Measurements from ENCODE around the gene TAS2R41. TPM values are rescaled to one million over a fixed set of nuclear protein-coding genes. Genes with fewer than 3 reads are reported as not detected.

TAS2R41 gene
- total RNA-seq, 1 experiment from 2014 or later: not detected

- Histone ChIP-seq H3K27me3 (replicated peaks; ENCODE audit: insufficient read depth, low read depth, low read length, poor library complexity) (peaks cover 3% of the 10 kb centered on the region), H3K9me3 (ENCODE audit: low read depth, low read length, poor library complexity, severe bottlenecking) (no peaks in the 10 kb centered on the region), H3K36me3 (ENCODE audit: insufficient read depth, low read length, poor library complexity, severe bottlenecking) (no peaks in the 10 kb centered on the region), H3K27ac (ENCODE audit: low read depth, low read length, poor library complexity, severe bottlenecking) (no peak overlapping the region), H3K4me1 (ENCODE audit: insufficient read depth, low read length, poor library complexity, severe bottlenecking) (no peaks in the 10 kb centered on the region), H3K4me3 (ENCODE audit: low read depth, low read length, poor library complexity, severe bottlenecking) (no peak overlapping the region)
- CTCF ChIA-PET: no interaction called here
- no peak for DNase-seq (ENCODE audit: low spot score)
- POLR2A ChIA-PET (ENCODE audit: low non-redundant PET): no interaction called here
- intact Hi-C loops (cut with micrococcal nuclease; ENCODE audit: unreplicated experiment): no loop called here
- TF ChIP-seq, protein P1, sequence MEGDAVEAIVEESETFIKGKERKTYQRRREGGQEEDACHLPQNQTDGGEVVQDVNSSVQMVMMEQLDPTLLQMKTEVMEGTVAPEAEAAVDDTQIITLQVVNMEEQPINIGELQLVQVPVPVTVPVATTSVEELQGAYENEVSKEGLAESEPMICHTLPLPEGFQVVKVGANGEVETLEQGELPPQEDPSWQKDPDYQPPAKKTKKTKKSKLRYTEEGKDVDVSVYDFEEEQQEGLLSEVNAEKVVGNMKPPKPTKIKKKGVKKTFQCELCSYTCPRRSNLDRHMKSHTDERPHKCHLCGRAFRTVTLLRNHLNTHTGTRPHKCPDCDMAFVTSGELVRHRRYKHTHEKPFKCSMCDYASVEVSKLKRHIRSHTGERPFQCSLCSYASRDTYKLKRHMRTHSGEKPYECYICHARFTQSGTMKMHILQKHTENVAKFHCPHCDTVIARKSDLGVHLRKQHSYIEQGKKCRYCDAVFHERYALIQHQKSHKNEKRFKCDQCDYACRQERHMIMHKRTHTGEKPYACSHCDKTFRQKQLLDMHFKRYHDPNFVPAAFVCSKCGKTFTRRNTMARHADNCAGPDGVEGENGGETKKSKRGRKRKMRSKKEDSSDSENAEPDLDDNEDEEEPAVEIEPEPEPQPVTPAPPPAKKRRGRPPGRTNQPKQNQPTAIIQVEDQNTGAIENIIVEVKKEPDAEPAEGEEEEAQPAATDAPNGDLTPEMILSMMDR (conservative IDR thresholded peaks at IDR 0.05; ENCODE audit: low read depth, low read length): no peak
- TF ChIP-seq EZH2 (IDR thresholded peaks at IDR 0.05; ENCODE audit: borderline replicate concordance, low read depth, low read length, poor library complexity, severe bottlenecking): no peak
- no TSS peak for BruUV-seq (replicated peaks)
Observed at GRCh38 chr7:143511593-143512047, 33.9 kb downstream of the TAS2R41 start.

GRCh38 chr7:143512488-143513340, 35.0 kb downstream of the TAS2R41 start:
- CTCF ChIA-PET: no interaction called here
- intact Hi-C loops (cut with micrococcal nuclease; ENCODE audit: unreplicated experiment): no loop called here
- no peak overlapping the region for H3K27ac ChIP-seq (ENCODE audit: low read depth, low read length, poor library complexity, severe bottlenecking)

GRCh38 chr7:143514487-143514886, 36.8 kb downstream of the TAS2R41 start:
- H3K4me1 ChIP-seq (ENCODE audit: insufficient read depth, low read length, poor library complexity, severe bottlenecking): no peaks in the 10 kb centered on the region
- no peaks in the 10 kb centered on the region for H3K36me3 ChIP-seq (ENCODE audit: insufficient read depth, low read length, poor library complexity, severe bottlenecking)
- H3K4me3 ChIP-seq (ENCODE audit: low read depth, low read length, poor library complexity, severe bottlenecking): no peak overlapping the region
- no peak for TF ChIP-seq EZH2 (IDR thresholded peaks at IDR 0.05; ENCODE audit: borderline replicate concordance, low read depth, low read length, poor library complexity, severe bottlenecking)
- TF ChIP-seq, protein P1 (conservative IDR thresholded peaks at IDR 0.05; ENCODE audit: low read depth, low read length): no peak
- H3K27me3 ChIP-seq (replicated peaks; ENCODE audit: insufficient read depth, low read depth, low read length, poor library complexity): peaks cover 3% of the 10 kb centered on the region
- DNase-seq (ENCODE audit: low spot score): no peak
- CTCF ChIA-PET: no interaction called here
- H3K9me3 ChIP-seq (ENCODE audit: low read depth, low read length, poor library complexity, severe bottlenecking): no peaks in the 10 kb centered on the region
- BruUV-seq (replicated peaks): no TSS peak
- POLR2A ChIA-PET (ENCODE audit: low non-redundant PET): no interaction called here
- intact Hi-C loops (cut with micrococcal nuclease; ENCODE audit: unreplicated experiment): no loop called here
- no peak overlapping the region for H3K27ac ChIP-seq (ENCODE audit: low read depth, low read length, poor library complexity, severe bottlenecking)

More at GRCh38 chr7:143512488-143513340, 35.0 kb downstream of the TAS2R41 start:
- Histone ChIP-seq H3K36me3 (ENCODE audit: insufficient read depth, low read length, poor library complexity, severe bottlenecking) (no peaks in the 10 kb centered on the region), H3K4me1 (ENCODE audit: insufficient read depth, low read length, poor library complexity, severe bottlenecking) (no peaks in the 10 kb centered on the region), H3K4me3 (ENCODE audit: low read depth, low read length, poor library complexity, severe bottlenecking) (no peak overlapping the region), H3K27me3 (replicated peaks; ENCODE audit: insufficient read depth, low read depth, low read length, poor library complexity) (peaks cover 3% of the 10 kb centered on the region), H3K9me3 (ENCODE audit: low read depth, low read length, poor library complexity, severe bottlenecking) (no peaks in the 10 kb centered on the region)
- BruUV-seq (replicated peaks): no TSS peak
- DNase-seq (ENCODE audit: low spot score): no peak
- TF ChIP-seq EZH2 (IDR thresholded peaks at IDR 0.05; ENCODE audit: borderline replicate concordance, low read depth, low read length, poor library complexity, severe bottlenecking): no peak
- TF ChIP-seq, protein P1 (conservative IDR thresholded peaks at IDR 0.05; ENCODE audit: low read depth, low read length): no peak
- POLR2A ChIA-PET (ENCODE audit: low non-redundant PET): no interaction called here
